HG03521 (cell line): ENCODE data around the gene INPP5D.
"Not testable (repeated sequence)": the region's sequence is repeated elsewhere in the genome, so short reads cannot be mapped to it uniquely, and the experiment has no call there.

Experiments used
- ATAC-seq: cut with Tn5 transposase; IDR thresholded peaks from one replicate; pipeline ENCODE4 v1.9.1; 2021; ENCODE audit warnings: mild to moderate bottlenecking, moderate library complexity; ENCODE audit not compliant: unreplicated experiment

Gene INPP5D

GRCh38 chr2:233200790-233201189 lies 140.6 kb downstream of the INPP5D start:
- not testable (repeated sequence) for ATAC-seq

- ATAC-seq = no peak
These were observed 141.3 kb downstream of the INPP5D start for GRCh38 chr2:233201258-233202013.

GRCh38 chr2:233202531-233202944 lies 142.4 kb downstream of the INPP5D start:
- ATAC-seq = no peak

- ATAC-seq = no peak
These were observed 142.9 kb downstream of the INPP5D start for GRCh38 chr2:233203060-233203459.

GRCh38 chr2:233204286-233204936 lies 144.3 kb downstream of the INPP5D start:
- no peak for ATAC-seq

- no peak for ATAC-seq
These were observed 148.4 kb downstream of the INPP5D start for GRCh38 chr2:233208382-233209116.

- no peak for ATAC-seq
These were observed 149.0 kb downstream of the INPP5D start for GRCh38 chr2:233209117-233209532.

- no peak for ATAC-seq
These were observed 149.5 kb downstream of the INPP5D start for GRCh38 chr2:233209533-233210171.

- ATAC-seq = no peak
These were observed 150.1 kb downstream of the INPP5D start for GRCh38 chr2:233210281-233210680.

GRCh38 chr2:233210843-233211547 lies 150.9 kb downstream of the INPP5D start:
- ATAC-seq = no peak

- no peak for ATAC-seq
These were observed 151.4 kb downstream of the INPP5D start for GRCh38 chr2:233211548-233211895.

GRCh38 chr2:233213011-233213410 lies 152.9 kb downstream of the INPP5D start:
- ATAC-seq = no peak

GRCh38 chr2:233213975-233214374 lies 153.8 kb downstream of the INPP5D start:
- ATAC-seq = no peak

- no peak for ATAC-seq
These were observed 157.8 kb downstream of the INPP5D start for GRCh38 chr2:233217892-233218377.

- ATAC-seq = no peak
These were observed 158.7 kb downstream of the INPP5D start for GRCh38 chr2:233218836-233219235.

- ATAC-seq = no peak
These were observed 159.7 kb downstream of the INPP5D start for GRCh38 chr2:233219848-233220247.

GRCh38 chr2:233221378-233222063 lies 161.4 kb downstream of the INPP5D start:
- no peak for ATAC-seq

- peak; percentile 76 for ATAC-seq
These were observed 163.1 kb downstream of the INPP5D start for GRCh38 chr2:233223059-233223894.
